Measurements from ENCODE around the gene PLCH1. TPM values are rescaled to one million over a fixed set of nuclear protein-coding genes. Genes with fewer than 3 reads are reported as not detected.

PLCH1 gene
- total and polyA plus RNA-seq, 9 of the 15 experiments (the other 6 are each of a cell fraction or from before 2014, with no cell fraction given): 0.17 to 0.62 (median 0.40) TPM

GRCh38 chr3:155494332-155494731, 250.5 kb downstream of the PLCH1 start:
- intact Hi-C loops (cut with micrococcal nuclease): no loop called here
- POLR2A ChIA-PET: no interaction called here
- no peak overlapping the region for H3K4me2 ChIP-seq (ENCODE audit: insufficient read depth, low read length)

GRCh38 chr3:155492841-155493240, 252.0 kb downstream of the PLCH1 start:
- FAIRE-seq: no peak
- DNase-seq (ENCODE audit: extremely low read depth in 1 of 4, low spot score in 3 of 4): no peak
- H3K36me3 ChIP-seq (ENCODE audit: control insufficient read depth, insufficient read depth, low read length): no peaks in the 10 kb centered on the region
- H3K27me3 ChIP-seq (ENCODE audit: control insufficient read depth in 2 of 2, insufficient read depth in 2 of 2, low read length in 2 of 2): peaks cover 0 to 9% of the 10 kb centered on the region in 2 experiments; a peak in 2 of 5 replicates
- CTCF ChIA-PET (ENCODE audit: low intra/inter-chr PET ratio): no interaction called here
- 7% methylated on average over 1 of the region's 1 CpG for WGBS (ENCODE audit: insufficient coverage, low coverage, missing lambda C conversion rate)
- H3K9me3 ChIP-seq (replicated peaks; ENCODE audit: control insufficient read depth, insufficient read depth, low read depth, low read length): no peaks in the 10 kb centered on the region
- no peak overlapping the region for H2AFZ ChIP-seq (ENCODE audit: low read depth, low read length)
- no peak overlapping the region for H3K4me2 ChIP-seq (ENCODE audit: insufficient read depth, low read length)
- in situ Hi-C loops (cut with MboI): no loop called here
- ATAC-seq: no peak
- H3K4me1 ChIP-seq (replicated peaks in 1 of 2; ENCODE audit: control insufficient read depth in 2 of 2, insufficient read depth in 2 of 2, low read length in 2 of 2): no peaks in the 10 kb centered on the region
- H3K9me1 ChIP-seq (ENCODE audit: control insufficient read depth, insufficient read depth, low read length): no peaks in the 10 kb centered on the region
- POLR2A ChIA-PET: no interaction called here
- no peaks in the 10 kb centered on the region for H4K20me1 ChIP-seq (replicated peaks; ENCODE audit: control insufficient read depth, insufficient read depth, low read length)
- H3K9ac ChIP-seq (ENCODE audit: insufficient read depth in 1 of 2, low read depth in 2 of 2, low read length in 2 of 2): no peak overlapping the region
- BruUV-seq (replicated peaks): no TSS peak
- H3K4me3 ChIP-seq: no peak overlapping the region
- H3K79me2 ChIP-seq (ENCODE audit: control insufficient read depth, insufficient read depth, low read length): no peaks in the 10 kb centered on the region
- intact Hi-C loops (cut with micrococcal nuclease): no loop called here
- no peak overlapping the region for H3K27ac ChIP-seq (ENCODE audit: extremely low read depth, low read depth, low read length)
- no peak for TF ChIP-seq POLR2AphosphoS2 (IDR thresholded peaks at IDR 0.05; ENCODE audit: low read length)
- TF ChIP-seq CTBP1 (IDR thresholded peaks at IDR 0.05; ENCODE audit: borderline replicate concordance): no peak
- TF ChIP-seq ZNF133 (CRISPR knock-in tag; IDR thresholded peaks at IDR 0.05): no peak
- TF ChIP-seq ZNF280B (CRISPR knock-in tag; IDR thresholded peaks at IDR 0.05): no peak
- TF ChIP-seq PHF8 (IDR thresholded peaks at IDR 0.05; ENCODE audit: borderline replicate concordance, low read length): no peak
- TF ChIP-seq SMAD4 (CRISPR knock-in tag; conservative IDR thresholded peaks at IDR 0.05): no peak
- TF ChIP-seq CEBPG (CRISPR knock-in tag; IDR thresholded peaks at IDR 0.05): no peak
- no peak for TF ChIP-seq CEBPG (tag; conservative IDR thresholded peaks at IDR 0.05 in 1 of 2, IDR thresholded peaks at IDR 0.05 in 1 of 2)
- no peak for TF ChIP-seq SMARCA5 (IDR thresholded peaks at IDR 0.05)
- TF ChIP-seq FOXO4 (CRISPR knock-in tag; IDR thresholded peaks at IDR 0.05): no peak
- no peak for TF ChIP-seq MCM5 (IDR thresholded peaks at IDR 0.05; ENCODE audit: low read depth)
- TF ChIP-seq MCM3 (IDR thresholded peaks at IDR 0.05): no peak
- TF ChIP-seq SOX6 (IDR thresholded peaks at IDR 0.05): no peak
- no peak for TF ChIP-seq STAG1 (CRISPR knock-in tag; IDR thresholded peaks at IDR 0.05; ENCODE audit: borderline replicate concordance)
- TF ChIP-seq ZNF263 (CRISPR knock-in tag; IDR thresholded peaks at IDR 0.05; ENCODE audit: borderline replicate concordance): no peak
- no peak for TF ChIP-seq MBD2 (IDR thresholded peaks at IDR 0.05; ENCODE audit: borderline replicate concordance, low read depth)

More at GRCh38 chr3:155494332-155494731, 250.5 kb downstream of the PLCH1 start:
- Histone ChIP-seq H4K20me1 (replicated peaks; ENCODE audit: control insufficient read depth, insufficient read depth, low read length) (no peaks in the 10 kb centered on the region), H3K4me1 (replicated peaks in 1 of 2; ENCODE audit: control insufficient read depth in 2 of 2, insufficient read depth in 2 of 2, low read length in 2 of 2) (no peaks in the 10 kb centered on the region), H3K4me3 (no peak overlapping the region), H3K79me2 (ENCODE audit: control insufficient read depth, insufficient read depth, low read length) (no peaks in the 10 kb centered on the region), H3K27ac (ENCODE audit: extremely low read depth, low read depth, low read length) (no peak overlapping the region), H3K9me3 (replicated peaks; ENCODE audit: control insufficient read depth, insufficient read depth, low read depth, low read length) (no peaks in the 10 kb centered on the region), H3K36me3 (ENCODE audit: control insufficient read depth, insufficient read depth, low read length) (no peaks in the 10 kb centered on the region), H3K9me1 (ENCODE audit: control insufficient read depth, insufficient read depth, low read length) (no peaks in the 10 kb centered on the region), H3K27me3 (ENCODE audit: control insufficient read depth in 2 of 2, insufficient read depth in 2 of 2, low read length in 2 of 2) (peaks cover 0 to 6% of the 10 kb centered on the region in 2 experiments; a peak in 1 of 5 replicates), H3K9ac (ENCODE audit: insufficient read depth in 1 of 2, low read depth in 2 of 2, low read length in 2 of 2) (no peak overlapping the region), H2AFZ (ENCODE audit: low read depth, low read length) (no peak overlapping the region)
- no peak for FAIRE-seq
- in situ Hi-C loops (cut with MboI): no loop called here
- DNase-seq (ENCODE audit: extremely low read depth in 1 of 4, low spot score in 3 of 4): no peak
- TF ChIP-seq TEAD2 (tag; IDR thresholded peaks at IDR 0.05) (no peak), RFX5 (IDR thresholded peaks at IDR 0.05; ENCODE audit: low read depth, low read length) (no peak)
- BruUV-seq (replicated peaks): no TSS peak
- 0% methylated on average over 5 of the region's 5 CpGs for WGBS (ENCODE audit: insufficient coverage, low coverage, missing lambda C conversion rate)
- CTCF ChIA-PET (ENCODE audit: low intra/inter-chr PET ratio): no interaction called here
- ATAC-seq: no peak

All from K562 (cell line).